ENCODE measurements around the gene CATSPER4. TPM values are rescaled to one million over a fixed set of nuclear protein-coding genes. Genes with fewer than 3 reads are reported as not detected.
"Not testable (repeated sequence)": the region's sequence is repeated elsewhere in the genome, so short reads cannot be mapped to it uniquely, and the experiment has no call there.

CATSPER4 gene
- total RNA-seq, 1 donor, result not detected

DNA sequence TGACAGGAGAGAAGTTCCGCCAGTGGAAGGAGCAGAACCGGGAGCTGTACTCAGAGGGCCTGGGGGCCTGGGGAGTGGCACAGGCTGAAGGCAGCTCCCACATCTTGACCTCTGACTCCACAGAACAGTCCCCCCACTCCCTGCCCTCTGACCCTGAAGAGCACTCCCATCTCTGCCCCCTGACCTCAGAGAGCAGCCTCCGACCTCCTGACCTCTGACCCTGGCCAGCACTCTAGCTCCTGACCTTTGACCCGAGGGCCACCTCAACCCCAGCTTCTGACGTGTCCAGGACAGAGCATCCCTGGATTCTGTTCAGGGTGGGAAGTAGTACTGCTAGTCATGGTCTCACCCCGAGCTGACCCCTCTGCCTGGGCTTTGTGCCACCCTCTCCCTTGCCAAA lies 1.1 kb upstream of the CATSPER4 start:
- DNase-seq (ENCODE audit: low read depth in 2 of 3, low spot score in 2 of 3), result no peak

- peak in 2 of 3 donors; percentile 19 to 21 for DNase-seq (ENCODE audit: low read depth in 2 of 3, low spot score in 2 of 3)
Observed at GRCh38 chr1:26189751-26190275, 589 bp upstream of the CATSPER4 start.

DNA sequence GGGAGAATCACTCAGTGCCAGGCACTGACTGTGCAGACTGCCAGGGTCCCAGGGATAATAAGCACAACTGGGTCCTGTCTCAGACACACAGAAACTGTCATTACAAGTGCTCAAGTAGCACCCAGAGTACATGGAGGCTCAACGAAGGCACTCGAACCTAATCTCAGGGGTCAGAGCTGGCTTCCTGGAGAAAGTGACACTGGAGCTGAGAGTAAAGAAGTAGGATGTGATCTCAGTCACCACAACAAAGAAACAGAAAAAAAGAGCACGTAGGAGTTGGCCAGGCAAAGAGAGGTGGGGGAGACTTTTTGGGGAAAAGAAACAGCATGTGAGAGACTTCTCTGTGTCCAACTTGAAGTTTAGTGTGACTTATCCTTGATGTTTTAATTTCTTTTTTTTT lies 1.3 kb downstream of the CATSPER4 start:
- no peak for DNase-seq (ENCODE audit: low read depth in 2 of 3, low spot score in 2 of 3)

- DNase-seq (ENCODE audit: low read depth in 2 of 3, low spot score in 2 of 3), result no peak
Observed at GRCh38 chr1:26195805-26196204, 5.4 kb downstream of the CATSPER4 start.

DNA sequence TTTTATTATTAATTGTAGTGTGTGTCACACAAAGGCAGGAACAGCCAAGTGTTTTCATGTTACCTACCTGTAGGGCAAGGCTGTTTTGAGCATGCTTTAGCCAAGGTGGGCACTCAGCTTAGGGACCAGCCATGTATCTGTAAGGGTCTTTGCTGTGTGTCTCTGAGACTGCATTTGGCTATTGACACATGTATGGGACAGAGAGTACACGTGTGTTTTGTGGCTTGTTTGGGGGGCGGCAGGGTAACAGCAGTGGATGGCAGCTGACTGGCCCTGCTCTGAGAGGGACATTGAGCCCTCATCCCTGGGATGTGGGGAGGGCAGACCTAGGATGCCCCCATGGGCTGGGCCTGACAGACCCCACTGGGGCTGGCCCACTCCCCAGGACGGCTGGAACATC lies 6.9 kb downstream of the CATSPER4 start:
- no peak for DNase-seq (ENCODE audit: low read depth in 2 of 3, low spot score in 2 of 3)

GRCh38 chr1:26197813-26198212 lies 7.4 kb downstream of the CATSPER4 start:
- no peak for DNase-seq (ENCODE audit: low read depth in 2 of 3, low spot score in 2 of 3)

DNA sequence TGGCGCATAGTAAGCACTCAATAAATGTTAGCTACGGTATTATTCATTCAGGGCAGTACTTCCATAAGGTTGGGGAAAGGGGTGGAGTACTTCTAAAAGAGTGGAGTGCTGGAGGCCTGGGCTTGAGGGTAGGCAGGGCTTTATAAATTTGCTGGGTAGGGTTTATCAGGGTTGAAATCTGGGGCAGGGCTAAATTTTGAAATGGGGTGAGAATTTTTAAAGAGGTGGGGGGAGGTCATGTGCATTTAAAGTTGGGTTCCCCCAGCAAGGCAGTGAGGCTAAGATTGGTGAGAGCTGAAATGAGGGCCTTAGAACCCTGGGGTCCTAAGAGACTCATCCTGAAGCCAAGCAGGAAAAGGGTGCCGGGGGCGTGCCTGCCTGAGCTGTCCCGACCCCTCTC lies 10.0 kb downstream of the CATSPER4 start:
- no peak for DNase-seq (ENCODE audit: low read depth in 2 of 3, low spot score in 2 of 3)

- DNase-seq (ENCODE audit: low read depth in 2 of 3, low spot score in 2 of 3), result peak in 2 of 3 donors; percentile 14 to 34
Observed at GRCh38 chr1:26203642-26204318, 13.4 kb downstream of the CATSPER4 start.

GRCh38 chr1:26210147-26210870 lies 19.9 kb downstream of the CATSPER4 start:
- DNase-seq (ENCODE audit: low read depth in 2 of 3, low spot score in 2 of 3), result no peak

- DNase-seq (ENCODE audit: low read depth in 2 of 3, low spot score in 2 of 3), result no peak
Observed at GRCh38 chr1:26212726-26213125, 22.3 kb downstream of the CATSPER4 start.

DNA sequence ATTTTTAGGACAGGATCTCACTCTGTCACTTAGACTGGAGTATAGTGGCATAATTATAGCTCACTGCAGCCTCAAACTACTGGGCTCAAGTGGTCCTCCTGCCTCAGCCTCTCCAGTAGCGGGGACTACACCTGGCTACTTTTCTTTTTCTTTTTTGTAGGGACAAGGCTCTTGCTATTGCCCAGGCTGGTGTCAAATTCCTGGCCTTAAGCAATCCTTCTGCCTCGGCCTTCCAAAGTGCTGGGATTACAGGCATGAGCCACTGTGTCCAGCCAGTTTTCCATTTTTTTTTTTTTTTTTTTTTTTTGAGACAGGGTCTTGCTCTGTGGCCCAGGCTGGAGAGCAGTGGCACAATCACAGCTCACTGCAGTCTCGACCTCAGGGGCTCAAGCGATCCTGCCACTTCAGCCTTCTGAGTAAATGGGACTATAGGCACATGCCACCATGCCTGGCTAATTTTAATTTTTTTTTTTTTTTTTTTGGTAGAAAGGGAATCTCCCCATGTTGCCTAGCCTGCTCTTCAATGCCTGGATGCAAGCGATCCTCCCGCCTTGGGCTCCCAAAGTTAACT lies 23.0 kb downstream of the CATSPER4 start:
- no peak for DNase-seq (ENCODE audit: low read depth in 2 of 3, low spot score in 2 of 3)

DNA sequence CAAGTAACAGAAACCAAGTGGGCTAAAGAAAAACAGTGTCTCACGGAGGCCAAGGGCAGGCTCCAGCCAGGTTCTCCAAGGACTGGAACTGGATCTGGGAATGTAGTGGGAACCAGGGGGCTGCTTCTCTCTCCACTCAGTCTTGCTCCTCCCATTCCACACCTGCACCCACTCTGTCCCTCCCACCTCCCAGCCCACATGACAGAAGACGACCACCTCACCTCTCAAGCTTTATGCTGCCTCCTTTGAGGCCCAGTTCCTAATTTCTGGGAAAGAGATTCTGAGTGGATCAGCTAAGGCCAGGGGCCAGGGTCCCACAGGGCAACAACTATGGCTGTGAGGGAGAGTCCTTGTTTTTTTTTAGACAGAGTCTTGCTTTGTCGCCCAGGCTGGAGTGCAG lies 24.8 kb downstream of the CATSPER4 start:
- no peak for DNase-seq (ENCODE audit: low read depth in 2 of 3, low spot score in 2 of 3)

- DNase-seq (ENCODE audit: low read depth in 2 of 3, low spot score in 2 of 3), result no peak
Observed at GRCh38 chr1:26218906-26219494, 28.6 kb downstream of the CATSPER4 start.

DNA sequence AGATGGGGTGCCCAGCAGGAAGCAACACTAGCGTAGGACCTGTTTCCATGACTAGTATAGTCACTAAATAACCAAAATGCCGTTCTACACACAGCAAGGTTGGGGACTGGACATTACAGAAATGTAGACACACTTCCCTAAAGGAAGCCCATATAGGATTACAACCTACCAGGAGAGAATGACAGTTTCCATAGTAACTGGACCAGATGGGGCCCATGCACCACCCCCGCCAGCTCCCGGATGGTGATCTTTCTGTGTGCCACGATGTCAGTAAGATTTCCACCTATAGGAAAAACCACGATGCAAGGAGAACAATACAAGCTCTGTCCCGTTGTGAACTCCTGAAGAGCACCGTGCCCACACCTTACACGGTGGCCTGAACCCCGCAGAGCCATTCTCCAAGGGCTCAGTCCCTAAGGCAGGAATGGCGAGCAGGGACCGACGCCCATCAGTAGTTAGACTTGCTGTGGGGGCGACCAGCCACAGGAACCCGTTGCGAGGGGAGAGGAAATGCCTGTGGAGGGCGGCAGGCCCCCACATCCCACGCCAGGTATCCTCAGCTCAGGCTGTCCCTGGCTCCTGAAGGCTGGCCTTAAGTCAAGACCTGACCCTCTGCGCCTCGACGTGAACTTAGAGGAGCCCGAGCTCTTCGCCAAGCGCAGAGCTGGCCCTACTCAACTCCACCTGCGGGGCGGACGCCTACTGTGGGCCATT lies 30.0 kb downstream of the CATSPER4 start:
- DNase-seq (ENCODE audit: low read depth in 2 of 3, low spot score in 2 of 3), result no peak

GRCh38 chr1:26221094-26221493 lies 30.7 kb downstream of the CATSPER4 start:
- DNase-seq (ENCODE audit: low read depth in 2 of 3, low spot score in 2 of 3), result no peak

GRCh38 chr1:26224606-26225005 lies 34.2 kb downstream of the CATSPER4 start:
- DNase-seq (ENCODE audit: low read depth in 2 of 3, low spot score in 2 of 3), result no peak

- peak in 2 of 3 donors; percentile 56 to 59 for DNase-seq (ENCODE audit: low read depth in 2 of 3, low spot score in 2 of 3)
Observed at GRCh38 chr1:26225033-26225831, 34.8 kb downstream of the CATSPER4 start.

DNA sequence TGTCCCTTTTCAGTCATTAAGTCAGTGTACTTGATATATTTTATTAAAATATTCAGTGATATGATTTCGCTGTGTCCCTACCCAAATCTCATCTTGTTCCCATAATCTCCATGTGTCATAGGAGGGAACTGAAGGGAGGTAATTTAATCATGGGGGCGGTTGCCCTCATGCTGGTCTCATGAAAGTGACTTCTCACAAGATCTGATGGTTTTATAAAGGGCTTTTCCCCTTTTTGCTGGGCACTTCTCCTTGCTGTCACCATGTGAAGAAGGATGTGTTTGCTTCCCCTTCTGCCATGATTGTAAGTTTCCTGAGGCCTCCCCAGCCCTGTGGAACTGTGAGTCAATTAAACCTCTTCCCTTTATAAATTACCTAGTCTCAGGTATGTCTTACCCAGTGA lies 40.3 kb downstream of the CATSPER4 start:
- not testable (repeated sequence) for DNase-seq (ENCODE audit: low read depth in 2 of 3, low spot score in 2 of 3)

GRCh38 chr1:26233903-26234643 lies 43.7 kb downstream of the CATSPER4 start, which contains the start of gene CEP85:
Gene CEP85 (plus strand): TSS chr1:26234200. CDS start chr1:26239784, 5,584 bp downstream.
- DNase-seq (ENCODE audit: low read depth in 2 of 3, low spot score in 2 of 3), result peak; percentile 94 to 98 (median 97)
